Smooth muscle cell (in vitro differentiated cells): ENCODE data around the gene PBXIP1. TPM values are rescaled to one million over a fixed set of nuclear protein-coding genes. Genes with fewer than 3 reads are reported as not detected.
A peak's percentile ranks its signal among the peaks of the same experiment; 100 is the strongest.

ENCODE experiments used
- DNase-seq: peaks from one replicate; lab custom pipeline; 2025; ENCODE audit not compliant: unreplicated experiment; lab: John Stamatoyannopoulos, UW
- H2AFZ ChIP-seq: fragments of 200-600 bp; sonication (generic); 2 replicates; pipeline ENCODE4 v1.6.0; 2016; ENCODE audit warnings: antibody characterized with exemption, low read depth, mild to moderate bottlenecking
- H3F3A ChIP-seq: fragments of 200-600 bp; sonication (generic); 2 replicates; pipeline ENCODE4 v1.6.0; 2017; ENCODE audit warnings: antibody characterized with exemption, low read depth
- H3K27ac ChIP-seq: fragments of 200-600 bp; sonication (generic); 2 replicates; pipeline ENCODE4 v1.5.1; 2016; ENCODE audit warnings: low read depth, mild to moderate bottlenecking
- H3K27me3 ChIP-seq: fragments of 200-600 bp; sonication (generic); 2 replicates; pipeline ENCODE4 v1.6.1; 2016; ENCODE audit warnings: low read depth, mild to moderate bottlenecking
- H3K36me3 ChIP-seq: fragments of 200-600 bp; sonication (generic); 2 replicates; pipeline ENCODE4 v1.5.1; 2016; ENCODE audit warnings: low read depth
- H3K4me1 ChIP-seq: fragments of 200-600 bp; sonication (generic); 2 replicates; pipeline ENCODE4 v1.5.1; 2016; ENCODE audit warnings: low read depth
- H3K4me2 ChIP-seq: fragments of 200-600 bp; sonication (generic); 2 replicates; pipeline ENCODE4 v1.6.0; 2016; ENCODE audit warnings: mild to moderate bottlenecking
- H3K4me3 ChIP-seq: fragments of 200-600 bp; sonication (generic); 2 replicates; pipeline ENCODE4 v1.5.1; 2016; ENCODE audit warnings: mild to moderate bottlenecking
- H3K79me2 ChIP-seq: fragments of 200-600 bp; sonication (generic); 2 replicates; pipeline ENCODE4 v1.6.0; 2016; ENCODE audit warnings: low read depth, mild to moderate bottlenecking
- H3K9ac ChIP-seq: fragments of 200-600 bp; sonication (generic); 2 replicates; pipeline ENCODE4 v1.6.0; 2016; ENCODE audit warnings: low read depth
- H3K9me3 ChIP-seq: fragments of 200-600 bp; sonication (generic); replicated peaks from 2 replicates; pipeline ENCODE4 v1.5.1; 2016; ENCODE audit warnings: low read depth
- H4K20me1 ChIP-seq: fragments of 200-600 bp; sonication (generic); 2 replicates; pipeline ENCODE4 v1.6.0; 2016; ENCODE audit warnings: low read depth
- WGBS: methylation state at CpG from one replicate; pipeline ENCODE4 v1.1.7; 2016; ENCODE audit warnings: low lambda C conversion rate; 5-methylcytosine and 5-hydroxymethylcytosine counted together
- polyA plus RNA-seq: library from polyadenylated mRNA; unstranded; fragments of >200 nt; fragmentation: Nextera tagmentation; extraction: Ambion mirVana; gene quantifications from 2 replicates; pipeline ENCODE4 v1.2.1, GENCODE V29; 2016
- total RNA-seq: library from RNA; depleted of rRNA; stranded (reverse); fragments of >200 nt; gene quantifications from 2 replicates; pipeline ENCODE4 v1.2.3, GENCODE V29; 2014
- TF ChIP-seq, protein P1 (sequence below): fragments of 200-600 bp; sonication (generic); IDR thresholded peaks from 2 replicates; pipeline ENCODE4 v1.5.1; 2017; ENCODE audit warnings: borderline replicate concordance, mild to moderate bottlenecking, antibody characterized with exemption; ENCODE audit not compliant: insufficient read depth, poor library complexity, severe bottlenecking

The PBXIP1 gene
- total and polyA plus RNA-seq, 2 experiments from 2014 or later = 40.5 to 41.9 TPM

DNA sequence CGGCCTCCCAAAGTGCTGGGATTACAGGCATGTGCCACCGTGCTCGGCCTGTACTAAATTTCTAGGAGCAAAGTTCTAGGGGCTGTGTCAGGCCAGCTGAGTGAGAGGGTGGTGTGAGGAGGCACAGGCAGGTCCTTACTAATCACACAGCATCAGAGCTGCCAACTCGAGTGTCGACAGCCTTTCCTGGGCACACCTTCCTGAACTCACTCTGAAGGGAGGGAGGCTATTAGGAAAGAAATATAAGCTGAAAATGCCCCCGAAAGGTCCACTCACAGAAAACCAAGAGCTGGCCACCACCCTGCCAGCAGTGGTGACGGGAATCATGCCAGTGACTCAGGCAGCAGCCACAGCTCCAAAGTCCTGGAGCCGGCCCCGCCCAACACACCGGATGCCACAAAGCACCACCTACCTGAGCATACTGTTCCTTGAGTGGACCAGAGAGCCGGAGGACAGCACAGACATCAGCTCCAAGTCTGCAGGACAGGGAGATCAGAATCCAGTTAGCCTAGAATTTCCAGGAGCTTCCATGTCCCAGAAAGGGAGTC, 23.9 kb downstream of the PBXIP1 start:
- H3K4me3 ChIP-seq = no peak overlapping the region
- no peaks in the 10 kb centered on the region for H4K20me1 ChIP-seq
- H3K79me2 ChIP-seq = no peaks in the 10 kb centered on the region
- 92% methylated on average over 11 of the region's 11 CpGs for WGBS
- no peaks in the 10 kb centered on the region for H3K9me3 ChIP-seq
- H3K4me1 ChIP-seq = no peaks in the 10 kb centered on the region
- TF ChIP-seq, protein P1, sequence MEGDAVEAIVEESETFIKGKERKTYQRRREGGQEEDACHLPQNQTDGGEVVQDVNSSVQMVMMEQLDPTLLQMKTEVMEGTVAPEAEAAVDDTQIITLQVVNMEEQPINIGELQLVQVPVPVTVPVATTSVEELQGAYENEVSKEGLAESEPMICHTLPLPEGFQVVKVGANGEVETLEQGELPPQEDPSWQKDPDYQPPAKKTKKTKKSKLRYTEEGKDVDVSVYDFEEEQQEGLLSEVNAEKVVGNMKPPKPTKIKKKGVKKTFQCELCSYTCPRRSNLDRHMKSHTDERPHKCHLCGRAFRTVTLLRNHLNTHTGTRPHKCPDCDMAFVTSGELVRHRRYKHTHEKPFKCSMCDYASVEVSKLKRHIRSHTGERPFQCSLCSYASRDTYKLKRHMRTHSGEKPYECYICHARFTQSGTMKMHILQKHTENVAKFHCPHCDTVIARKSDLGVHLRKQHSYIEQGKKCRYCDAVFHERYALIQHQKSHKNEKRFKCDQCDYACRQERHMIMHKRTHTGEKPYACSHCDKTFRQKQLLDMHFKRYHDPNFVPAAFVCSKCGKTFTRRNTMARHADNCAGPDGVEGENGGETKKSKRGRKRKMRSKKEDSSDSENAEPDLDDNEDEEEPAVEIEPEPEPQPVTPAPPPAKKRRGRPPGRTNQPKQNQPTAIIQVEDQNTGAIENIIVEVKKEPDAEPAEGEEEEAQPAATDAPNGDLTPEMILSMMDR = no peak
- no peaks in the 10 kb centered on the region for H3F3A ChIP-seq
- no peak overlapping the region for H3K9ac ChIP-seq
- no peak overlapping the region for H3K4me2 ChIP-seq
- no peak overlapping the region for H2AFZ ChIP-seq
- peak overlapping the region; percentile 48 for H3K27ac ChIP-seq
- H3K36me3 ChIP-seq = no peaks in the 10 kb centered on the region
- no peaks in the 10 kb centered on the region for H3K27me3 ChIP-seq
- DNase-seq = no peak

DNA sequence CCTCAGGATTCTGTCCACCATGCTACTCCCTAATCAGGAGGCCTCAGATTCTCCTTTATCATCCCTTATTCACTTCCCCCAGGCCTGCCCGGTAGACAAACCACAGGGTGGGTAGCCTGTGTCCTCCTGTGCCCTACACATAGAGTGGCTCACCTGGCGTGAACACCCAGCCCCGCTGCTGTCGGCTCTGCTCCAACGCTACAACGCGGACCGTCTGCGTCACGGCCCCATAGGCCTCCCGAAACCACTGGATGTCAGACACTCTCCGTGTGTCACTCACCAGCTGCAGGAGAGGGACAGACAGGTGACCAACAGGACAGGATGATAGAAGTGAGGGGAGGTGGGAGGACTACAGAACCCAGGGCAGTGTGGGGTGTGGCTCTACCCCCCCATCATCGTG, 29.7 kb downstream of the PBXIP1 start:
- no peak overlapping the region for H3K4me2 ChIP-seq
- no peaks in the 10 kb centered on the region for H3K9me3 ChIP-seq
- TF ChIP-seq, protein P1 = no peak
- H3K27ac ChIP-seq = no peak overlapping the region
- H3K9ac ChIP-seq = no peak overlapping the region
- no peaks in the 10 kb centered on the region for H3K79me2 ChIP-seq
- H3K36me3 ChIP-seq = no peaks in the 10 kb centered on the region
- no peak overlapping the region for H2AFZ ChIP-seq
- no peaks in the 10 kb centered on the region for H3K4me1 ChIP-seq
- 97% methylated on average over 13 of the region's 13 CpGs for WGBS
- DNase-seq = no peak
- H3K27me3 ChIP-seq = no peaks in the 10 kb centered on the region
- H4K20me1 ChIP-seq = no peaks in the 10 kb centered on the region
- H3K4me3 ChIP-seq = no peak overlapping the region
- no peaks in the 10 kb centered on the region for H3F3A ChIP-seq

DNA sequence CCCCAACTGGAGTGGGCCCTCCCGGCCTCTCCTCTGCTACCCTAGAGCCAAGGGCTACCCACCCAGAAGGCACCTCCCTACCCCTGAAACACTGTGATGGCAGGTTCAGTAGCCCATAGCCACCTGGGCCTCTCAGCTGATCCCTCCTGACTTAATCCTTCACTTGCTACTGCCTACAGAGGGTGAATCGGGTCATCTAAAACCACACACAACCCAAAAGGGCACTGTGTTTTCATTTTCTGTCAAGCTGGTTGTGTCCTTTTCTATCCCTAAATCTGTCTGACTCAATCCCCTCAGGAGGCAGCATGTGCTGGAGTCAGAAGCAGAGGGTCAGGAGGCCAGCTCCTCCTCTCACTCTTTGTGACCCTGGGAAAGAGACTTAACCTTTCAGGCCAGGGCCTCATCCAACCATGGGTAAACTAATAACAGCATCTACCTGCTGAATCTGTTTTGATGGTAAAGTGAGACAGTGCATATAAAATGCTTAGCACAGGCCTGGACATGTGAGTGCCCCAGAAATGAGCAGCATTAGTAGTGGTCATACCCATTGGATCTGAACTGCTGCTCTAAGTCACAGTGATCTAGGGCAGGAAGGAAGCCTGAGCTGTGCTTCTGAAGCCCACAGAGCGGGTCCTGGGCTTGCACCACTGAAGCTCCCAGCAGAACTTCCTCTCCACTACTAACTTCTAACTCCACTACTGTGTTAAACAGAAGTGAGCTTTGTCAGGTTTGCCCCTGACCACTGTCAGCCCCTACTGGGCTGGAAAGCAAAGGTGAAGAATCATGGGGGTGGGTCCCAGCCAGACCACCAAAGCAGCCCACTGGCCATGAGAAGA, 30.3 kb downstream of the PBXIP1 start:
- Histone ChIP-seq H3K4me1 (no peaks in the 10 kb centered on the region), H3K4me2 (no peak overlapping the region), H2AFZ (no peak overlapping the region), H3K9ac (no peak overlapping the region), H3K4me3 (no peak overlapping the region), H3K27me3 (no peaks in the 10 kb centered on the region), H4K20me1 (no peaks in the 10 kb centered on the region), H3K79me2 (no peaks in the 10 kb centered on the region), H3K36me3 (no peaks in the 10 kb centered on the region), H3F3A (no peaks in the 10 kb centered on the region), H3K9me3 (no peaks in the 10 kb centered on the region), H3K27ac (no peak overlapping the region)
- no peak for DNase-seq
- WGBS = 95% methylated on average over 3 of the region's 3 CpGs
- TF ChIP-seq, protein P1 = no peak
